T follicular helper cell (primary cell): ENCODE measurements around the gene RIPPLY2.
"Not testable (repeated sequence)": the region's sequence is repeated elsewhere in the genome, so short reads cannot be mapped to it uniquely, and the experiment has no call there.

Source experiments
- DNase-seq: peaks from one replicate; pipeline ENCODE4 v3.0.0-alpha.2; 2020; ENCODE audit warnings: low read depth
- total RNA-seq, 2 experiments: gene quantifications; one replicate each; lab custom pipeline; 2026; lab: John Stamatoyannopoulos, UW

Gene RIPPLY2, protein sequence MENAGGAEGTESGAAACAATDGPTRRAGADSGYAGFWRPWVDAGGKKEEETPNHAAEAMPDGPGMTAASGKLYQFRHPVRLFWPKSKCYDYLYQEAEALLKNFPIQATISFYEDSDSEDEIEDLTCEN
- 0 reads per million in 2 experiments for total RNA-seq

DNA sequence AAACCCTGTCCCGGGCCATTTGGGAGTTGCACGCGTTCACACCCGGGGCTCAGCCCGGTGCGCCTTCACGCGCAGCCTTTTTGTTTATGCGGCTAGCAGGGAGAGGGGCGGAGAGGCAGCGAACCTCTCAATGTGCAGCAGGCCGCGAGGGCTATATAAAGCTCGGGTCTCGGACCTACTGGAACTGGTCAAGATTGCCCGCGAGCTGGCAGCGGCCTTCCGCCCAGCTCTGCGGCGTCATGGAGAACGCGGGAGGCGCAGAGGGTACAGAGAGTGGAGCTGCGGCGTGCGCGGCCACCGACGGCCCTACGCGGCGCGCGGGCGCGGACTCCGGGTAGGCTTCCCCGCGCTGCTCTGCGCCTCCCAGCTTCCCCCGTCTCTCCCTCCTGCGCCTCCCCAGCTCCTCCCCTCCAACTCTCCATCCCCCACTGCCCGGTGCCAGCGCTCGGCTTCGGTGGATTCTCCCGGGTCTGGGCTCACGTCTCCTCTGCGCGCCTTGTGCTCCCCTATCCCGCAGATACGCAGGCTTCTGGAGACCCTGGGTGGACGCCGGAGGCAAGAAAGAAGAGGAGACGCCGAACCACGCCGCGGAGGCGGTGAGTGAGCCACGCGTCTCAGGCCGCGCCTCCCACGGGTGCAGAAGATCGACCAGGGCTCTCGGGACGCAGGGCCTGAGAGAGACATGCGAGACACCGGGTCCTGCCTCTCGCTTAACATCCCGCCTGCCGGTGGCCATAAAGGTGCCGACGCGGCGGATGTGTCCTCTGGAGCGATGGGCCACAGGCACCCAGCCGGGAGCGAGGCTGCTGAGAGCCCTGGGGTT is at the start of gene RIPPLY2:
TSS of gene RIPPLY2 (plus strand) at position 183 of the 823 bp plus-strand sequence. CDS start at position 240, 57 bp downstream.
- no peak for DNase-seq

DNA sequence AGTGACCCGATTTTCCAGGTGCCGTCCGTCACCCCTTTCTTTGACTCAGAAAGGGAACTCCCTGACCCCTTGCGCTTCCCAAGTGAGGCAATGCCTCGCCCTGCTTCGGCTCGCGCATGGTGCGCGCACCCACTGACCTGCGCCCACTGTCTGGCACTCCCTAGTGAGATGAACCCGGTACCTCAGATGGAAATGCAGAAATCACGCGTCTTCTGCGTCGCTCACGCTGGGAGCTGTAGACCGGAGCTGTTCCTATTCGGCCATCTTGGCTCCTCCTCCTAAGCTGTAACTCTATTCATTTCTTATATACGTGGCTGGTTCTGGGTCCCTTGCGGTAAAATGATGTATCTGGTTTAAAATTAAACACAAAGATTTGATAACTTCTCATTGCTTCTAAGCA is 49.7 kb upstream of the RIPPLY2 start:
- DNase-seq: not testable (repeated sequence)

DNA sequence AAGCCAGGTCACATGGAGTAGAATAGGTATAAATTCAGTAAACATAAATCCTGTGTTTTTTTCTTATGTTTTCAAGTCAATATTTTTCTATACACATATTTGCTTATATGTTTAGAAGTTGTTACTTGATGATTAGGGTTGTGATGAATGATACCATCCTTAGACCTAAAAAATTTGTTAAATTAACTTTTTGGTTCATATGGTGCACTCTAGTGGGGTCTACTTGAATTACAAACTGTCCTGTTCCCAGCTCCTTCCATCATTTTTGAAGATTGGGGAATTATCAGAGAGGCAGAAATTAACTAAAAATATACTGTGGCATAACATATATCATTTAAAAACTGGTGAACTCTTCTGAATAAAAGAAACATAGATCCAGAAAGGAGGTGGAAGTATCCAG is 48.3 kb upstream of the RIPPLY2 start:
- no peak for DNase-seq

DNA sequence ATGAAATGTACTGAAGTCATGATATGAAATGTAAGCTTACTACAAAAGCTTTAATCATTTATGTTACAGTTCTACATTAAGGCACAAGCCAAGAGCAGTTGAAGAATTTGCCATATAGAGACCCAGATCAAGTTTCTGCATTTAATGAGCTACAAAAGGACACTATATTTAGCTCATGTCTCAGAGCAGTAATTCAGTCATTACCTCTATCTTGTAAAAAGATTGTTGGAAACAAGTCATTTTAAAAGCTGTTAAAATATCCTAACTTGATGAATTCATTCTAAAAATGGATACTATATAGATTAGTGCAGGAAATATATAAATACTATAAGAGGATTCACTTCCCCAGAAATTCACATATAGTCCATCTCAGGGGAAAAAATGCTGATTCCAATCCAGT is 45.2 kb upstream of the RIPPLY2 start:
- DNase-seq: no peak

DNA sequence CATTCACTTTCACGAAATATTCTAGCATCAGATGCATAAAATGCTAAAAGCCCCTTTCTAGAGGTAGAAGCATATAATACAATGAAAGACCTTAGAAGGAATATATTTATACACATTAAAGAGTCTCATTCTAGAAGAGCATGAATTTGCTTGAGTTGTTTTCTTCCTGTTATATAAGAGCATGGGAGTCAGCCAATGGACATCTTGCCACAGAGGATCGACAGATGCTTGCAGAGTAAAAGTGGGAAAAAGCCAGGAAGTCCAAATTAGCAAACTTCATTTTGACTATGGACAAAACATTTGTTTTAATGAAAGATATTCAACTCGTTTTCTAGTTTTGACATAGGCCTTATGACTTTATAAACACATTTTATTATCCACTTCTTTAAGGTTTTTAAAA is 44.2 kb upstream of the RIPPLY2 start:
- DNase-seq: no peak

DNA sequence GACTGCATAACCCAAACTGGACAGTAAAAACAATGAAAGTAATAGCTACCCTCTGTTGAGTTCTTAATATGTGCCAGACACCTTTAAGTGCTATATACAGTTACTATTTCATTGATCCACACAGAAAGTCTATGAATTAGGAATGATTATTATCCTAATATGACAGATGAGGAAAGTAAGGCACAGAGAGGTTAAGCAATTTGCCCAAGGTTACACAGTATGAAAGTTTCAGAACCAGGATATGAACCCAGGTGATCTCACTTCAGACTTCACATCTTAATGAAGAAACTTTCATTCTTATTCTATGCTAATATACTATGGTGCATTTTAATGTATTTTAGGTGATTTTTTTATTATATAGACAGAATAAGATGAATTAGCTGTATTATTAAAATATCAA is 40.6 kb upstream of the RIPPLY2 start:
- no peak for DNase-seq

DNA sequence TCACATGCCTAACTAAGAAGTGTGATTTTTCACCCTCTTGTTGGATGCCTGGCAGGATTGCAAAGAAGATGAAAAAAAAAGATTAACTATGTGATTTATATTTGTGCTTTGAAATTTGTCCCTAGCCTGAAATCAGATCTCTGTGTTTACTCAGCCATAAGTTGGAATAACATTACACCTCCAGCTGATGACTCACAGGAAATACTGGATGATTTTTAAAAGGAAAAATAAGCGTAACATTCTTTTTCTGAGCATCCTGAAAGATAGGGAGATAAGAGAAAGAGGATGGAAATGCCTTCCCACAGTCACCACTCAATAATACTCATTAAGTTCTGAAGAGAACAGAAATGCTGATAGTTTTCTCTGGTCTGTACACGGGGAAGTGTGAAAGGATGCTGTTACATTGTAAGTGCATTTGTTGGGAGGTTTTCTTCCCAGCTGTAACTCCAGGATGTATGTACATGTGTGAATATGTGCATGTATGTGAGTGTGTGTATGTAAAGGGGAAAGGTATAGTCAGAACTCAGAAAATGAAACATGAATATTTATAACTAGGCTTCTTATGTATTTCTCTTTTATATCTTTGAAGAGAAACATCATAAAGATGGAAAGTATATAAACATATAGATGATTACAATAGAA is 37.4 kb upstream of the RIPPLY2 start:
- DNase-seq: no peak

DNA sequence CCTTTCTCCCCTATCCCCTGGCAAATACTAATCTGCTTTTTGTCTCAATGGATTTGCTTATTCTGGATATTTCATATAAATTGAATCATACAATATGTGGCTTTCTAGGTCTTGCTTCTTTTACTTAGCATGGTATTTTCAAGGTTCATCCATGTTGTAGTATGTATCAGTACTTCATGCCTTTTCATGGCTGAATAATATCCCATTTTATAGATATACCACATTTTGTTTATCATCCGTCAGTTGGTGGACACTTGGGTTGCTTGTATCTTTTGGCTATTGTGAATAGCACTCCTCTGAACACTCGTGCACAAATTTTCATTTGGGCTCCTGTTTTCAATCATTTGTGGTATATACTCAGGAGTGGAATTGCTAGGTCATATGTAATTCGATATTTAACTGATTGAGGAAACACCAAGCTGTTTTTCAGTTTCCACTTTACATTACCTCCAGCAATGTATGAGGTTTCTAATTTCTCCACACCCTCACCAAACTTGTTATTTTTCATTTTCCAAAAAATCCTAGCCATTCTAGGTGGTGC is 30.5 kb upstream of the RIPPLY2 start:
- DNase-seq: no peak

DNA sequence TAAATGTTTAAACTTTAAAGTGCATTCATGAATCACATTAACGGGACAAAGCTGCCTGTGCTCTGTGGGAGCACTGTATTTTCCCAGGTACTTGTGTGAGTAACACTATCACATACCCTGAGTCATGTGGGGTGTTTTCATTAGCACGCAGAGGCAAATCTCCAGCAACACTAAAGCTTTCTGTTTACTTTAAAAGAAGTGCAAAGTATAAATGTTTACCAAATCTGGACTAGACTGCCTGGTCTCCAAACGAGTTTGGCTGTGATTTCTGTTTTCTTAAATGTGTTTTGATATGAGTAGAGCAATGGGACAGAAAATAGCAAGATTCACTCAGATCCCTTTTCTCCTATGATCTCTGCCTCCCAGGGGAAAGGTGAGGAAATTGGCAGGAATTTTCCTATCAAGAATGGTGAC is 28.8 kb upstream of the RIPPLY2 start:
- no peak for DNase-seq

DNA sequence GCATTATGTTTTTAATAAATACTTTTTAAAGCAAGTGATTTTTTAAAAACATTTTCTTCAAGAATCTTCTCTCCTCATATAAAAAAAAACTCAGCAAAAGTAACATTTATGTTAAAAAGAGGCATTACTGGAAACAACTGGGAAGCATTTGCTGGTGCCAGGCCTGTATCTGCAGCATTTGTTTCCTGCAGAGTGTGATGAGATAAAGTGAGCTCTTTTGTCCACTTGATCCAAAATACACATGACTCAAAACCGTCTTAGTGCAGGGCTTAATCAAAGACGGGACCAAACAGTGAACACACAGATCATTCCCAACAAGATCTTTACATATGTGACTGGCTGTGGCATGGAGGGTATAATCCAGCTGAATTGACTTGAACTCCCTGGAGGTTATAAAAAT is 28.3 kb upstream of the RIPPLY2 start:
- DNase-seq: no peak

DNA sequence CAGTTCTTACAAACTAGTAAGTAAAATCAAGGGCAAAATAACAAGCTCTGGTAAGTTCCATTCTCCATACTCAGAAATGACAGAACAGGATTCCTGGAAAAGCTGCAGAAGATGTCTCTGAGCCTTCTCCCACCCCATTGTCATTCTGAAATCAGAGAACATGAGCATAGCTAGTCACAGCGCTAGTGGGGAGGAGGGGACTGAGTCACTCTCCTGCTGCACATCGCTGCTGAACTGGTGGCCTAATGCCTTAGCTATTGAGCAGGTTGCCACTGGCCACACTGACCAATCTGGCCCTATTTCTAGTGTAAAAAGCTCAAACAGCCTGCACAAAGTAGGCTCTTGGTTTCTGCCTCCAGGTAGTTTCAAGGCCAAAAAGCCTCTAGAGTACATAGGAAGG is 26.1 kb upstream of the RIPPLY2 start:
- no peak for DNase-seq

DNA sequence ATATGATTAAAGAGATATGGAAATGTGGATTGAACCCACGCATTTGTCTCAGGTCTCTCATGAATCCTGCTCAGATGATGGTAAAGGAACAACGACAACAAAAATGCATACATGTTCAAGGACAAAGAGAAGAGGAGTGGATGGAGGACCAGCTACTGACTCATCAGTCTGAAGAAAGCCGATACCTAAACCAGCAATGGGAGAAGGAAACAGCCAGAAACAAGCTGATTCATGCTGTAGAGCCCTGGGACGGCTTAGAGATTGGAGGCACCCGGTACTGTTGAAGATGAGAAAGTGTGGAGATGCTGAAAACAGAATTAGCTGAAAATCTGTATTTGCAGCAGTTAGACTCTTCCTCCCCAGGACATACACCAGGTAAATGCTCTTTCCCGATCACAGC is 14.4 kb upstream of the RIPPLY2 start:
- DNase-seq: no peak

DNA sequence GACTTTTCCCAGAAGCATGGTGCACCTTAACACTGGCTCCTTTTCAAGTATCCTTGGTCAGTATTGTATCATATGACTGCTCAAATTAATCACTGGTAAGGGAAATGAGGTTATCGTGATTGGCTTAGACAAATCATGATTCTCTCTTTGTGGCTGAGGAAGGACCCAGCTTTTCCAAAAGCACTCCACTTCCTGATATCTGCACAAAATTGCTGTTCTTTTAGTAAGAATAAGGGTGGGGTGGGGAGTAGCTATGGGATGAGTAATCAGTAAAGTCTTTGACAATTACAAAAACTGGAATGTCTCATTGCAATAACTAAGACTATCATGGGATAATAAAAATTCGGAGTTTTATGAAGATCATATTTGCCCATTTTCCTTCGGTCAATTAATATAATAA is 9.0 kb upstream of the RIPPLY2 start:
- DNase-seq: no peak

DNA sequence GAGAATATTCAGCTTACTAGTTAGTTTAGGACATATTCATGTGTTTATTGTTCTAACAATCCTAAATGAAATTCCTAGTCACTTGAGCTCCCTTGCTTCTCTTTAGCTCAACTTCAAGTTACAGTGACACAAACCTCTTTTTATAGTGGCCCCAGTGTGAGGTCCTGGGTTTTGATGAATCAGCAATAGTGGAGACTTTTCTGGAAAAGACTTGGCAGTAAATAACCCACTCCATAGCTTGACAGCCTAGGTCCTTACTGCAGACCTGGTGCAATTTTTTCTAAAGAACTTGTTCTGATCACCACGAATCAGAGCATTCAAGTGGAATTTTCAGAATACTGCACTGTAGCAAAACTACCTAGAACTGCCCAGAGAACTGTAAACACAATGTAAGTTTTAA is 6.9 kb upstream of the RIPPLY2 start:
- no peak for DNase-seq

DNA sequence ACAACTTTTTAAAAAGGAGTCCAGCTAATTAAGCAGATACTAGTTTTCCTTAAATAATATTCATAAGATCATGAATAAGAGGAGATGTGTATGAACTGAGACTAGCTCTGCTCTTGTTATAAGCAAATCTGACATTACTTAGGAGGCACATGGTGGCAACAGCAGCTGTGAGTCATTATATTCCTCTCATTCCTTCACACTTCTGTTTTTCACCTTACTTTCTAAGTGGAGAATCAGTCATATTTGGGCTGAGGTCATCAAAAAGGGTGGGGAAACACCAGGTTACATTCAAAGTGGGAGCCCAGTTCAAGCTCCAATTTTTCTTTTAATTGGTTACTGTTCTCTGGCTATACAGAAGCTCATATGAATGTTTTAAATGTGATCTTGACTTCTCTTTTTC is 6.0 kb upstream of the RIPPLY2 start:
- no peak for DNase-seq

DNA sequence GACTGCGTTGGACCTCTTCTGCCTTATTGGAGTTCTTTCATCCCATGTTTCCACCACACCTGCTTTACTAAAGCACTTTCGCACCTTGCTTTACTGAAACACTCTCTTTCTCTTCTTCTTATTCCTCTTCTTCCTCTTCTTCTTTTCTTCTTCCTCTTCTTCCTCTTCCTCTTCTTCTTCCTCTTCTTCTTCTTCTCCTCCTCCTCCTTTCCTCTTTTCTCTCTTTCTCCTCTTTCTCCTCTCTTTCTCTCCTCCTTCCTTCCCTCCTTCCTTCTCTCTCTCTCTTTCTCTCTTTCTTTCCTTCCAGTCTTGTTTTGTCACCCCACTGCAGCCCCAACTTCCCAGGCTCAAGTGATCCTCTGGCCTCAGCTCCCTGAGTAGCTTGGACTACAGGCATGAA is 4.0 kb upstream of the RIPPLY2 start:
- DNase-seq: no peak

DNA sequence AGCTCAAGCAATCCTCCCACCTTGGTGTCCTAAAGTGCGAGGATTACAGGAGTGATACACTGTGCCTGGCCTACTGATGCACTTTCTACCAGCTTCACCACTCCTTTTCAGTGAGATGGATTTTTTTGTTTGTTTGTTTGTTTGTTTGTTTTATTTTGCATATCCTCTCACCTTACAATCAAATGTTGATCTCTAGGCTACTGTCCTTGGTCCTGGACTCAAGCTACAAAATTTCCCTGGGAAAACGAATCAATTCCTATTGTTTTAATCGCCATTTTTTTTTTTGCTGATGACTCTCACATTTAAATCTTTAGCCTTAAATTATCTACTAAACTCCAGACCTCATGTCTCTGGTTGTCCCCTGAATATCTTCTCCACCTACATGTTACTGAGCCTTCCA is 3.5 kb upstream of the RIPPLY2 start:
- no peak for DNase-seq

DNA sequence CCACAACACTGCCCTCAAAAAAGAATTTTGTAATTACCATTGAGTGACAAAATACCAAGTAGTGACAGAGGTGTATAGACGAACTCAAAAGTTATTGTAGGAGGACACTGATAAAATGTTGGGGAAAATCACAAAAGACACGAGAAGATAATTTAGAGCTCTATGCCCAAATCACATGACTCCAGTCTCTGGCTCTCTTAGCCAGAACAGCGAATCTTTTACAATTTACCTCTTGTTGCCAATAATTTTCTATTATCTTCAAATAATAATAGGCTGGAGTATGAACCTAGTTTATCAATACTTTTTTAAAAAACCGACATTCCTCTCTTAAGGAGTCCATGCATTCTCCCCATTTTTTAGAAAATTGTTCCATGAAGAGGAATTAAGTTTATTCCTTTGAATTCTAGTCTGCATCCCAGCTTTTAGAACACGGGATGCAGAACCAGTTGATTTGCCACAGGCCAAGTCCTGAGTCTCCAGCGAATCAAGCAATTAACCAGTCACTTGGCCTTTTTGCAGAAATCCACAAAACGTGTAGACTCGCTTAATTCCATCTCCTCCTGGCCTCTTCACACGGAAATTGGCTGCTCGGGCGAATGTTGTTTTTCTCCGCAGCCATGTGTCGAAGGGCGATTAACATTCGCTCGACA is 507 bp upstream of the RIPPLY2 start:
- no peak for DNase-seq

DNA sequence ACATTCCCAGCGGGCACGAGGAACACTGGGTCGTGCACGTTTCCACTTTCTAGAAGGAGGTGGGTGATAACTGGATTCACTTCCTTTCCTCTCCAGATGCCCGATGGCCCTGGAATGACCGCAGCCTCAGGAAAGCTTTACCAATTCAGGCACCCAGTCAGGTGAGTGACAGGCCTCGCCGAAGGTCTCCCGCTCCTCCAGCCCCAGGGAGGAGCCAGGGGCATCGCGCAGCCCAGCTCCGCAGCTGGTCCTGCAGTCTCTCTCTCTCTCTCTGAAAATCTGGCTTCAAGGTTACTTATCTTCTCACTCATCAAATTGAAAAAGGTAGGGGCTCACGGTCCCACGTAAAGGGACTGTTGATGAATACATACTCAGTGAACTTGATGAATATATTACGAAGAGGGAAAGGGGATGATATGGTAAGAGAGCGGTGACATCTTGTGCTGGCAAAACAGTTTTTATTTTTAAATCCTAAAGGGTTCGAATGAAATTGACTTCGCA is 891 bp downstream of the RIPPLY2 start:
- no peak for DNase-seq

DNA sequence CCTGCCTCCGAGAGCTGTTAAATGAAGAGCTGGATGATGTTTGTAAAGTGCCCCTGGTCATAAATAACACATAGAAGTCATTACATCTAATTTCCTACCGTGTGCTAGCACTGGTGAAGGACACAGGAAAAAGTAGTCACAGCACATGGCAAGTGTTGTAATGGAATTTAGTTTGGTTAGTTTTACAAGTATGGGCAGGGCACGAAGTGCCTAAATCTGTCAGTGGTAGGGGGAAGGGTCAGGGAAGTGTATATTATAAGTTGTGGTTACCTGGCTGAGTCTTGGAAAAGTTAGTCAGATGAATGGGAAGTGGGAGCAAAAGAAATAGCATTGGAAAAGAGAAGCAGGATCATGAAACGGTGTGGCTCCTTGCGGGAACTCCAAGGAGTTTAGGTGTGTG is 1.6 kb downstream of the RIPPLY2 start:
- no peak for DNase-seq

DNA sequence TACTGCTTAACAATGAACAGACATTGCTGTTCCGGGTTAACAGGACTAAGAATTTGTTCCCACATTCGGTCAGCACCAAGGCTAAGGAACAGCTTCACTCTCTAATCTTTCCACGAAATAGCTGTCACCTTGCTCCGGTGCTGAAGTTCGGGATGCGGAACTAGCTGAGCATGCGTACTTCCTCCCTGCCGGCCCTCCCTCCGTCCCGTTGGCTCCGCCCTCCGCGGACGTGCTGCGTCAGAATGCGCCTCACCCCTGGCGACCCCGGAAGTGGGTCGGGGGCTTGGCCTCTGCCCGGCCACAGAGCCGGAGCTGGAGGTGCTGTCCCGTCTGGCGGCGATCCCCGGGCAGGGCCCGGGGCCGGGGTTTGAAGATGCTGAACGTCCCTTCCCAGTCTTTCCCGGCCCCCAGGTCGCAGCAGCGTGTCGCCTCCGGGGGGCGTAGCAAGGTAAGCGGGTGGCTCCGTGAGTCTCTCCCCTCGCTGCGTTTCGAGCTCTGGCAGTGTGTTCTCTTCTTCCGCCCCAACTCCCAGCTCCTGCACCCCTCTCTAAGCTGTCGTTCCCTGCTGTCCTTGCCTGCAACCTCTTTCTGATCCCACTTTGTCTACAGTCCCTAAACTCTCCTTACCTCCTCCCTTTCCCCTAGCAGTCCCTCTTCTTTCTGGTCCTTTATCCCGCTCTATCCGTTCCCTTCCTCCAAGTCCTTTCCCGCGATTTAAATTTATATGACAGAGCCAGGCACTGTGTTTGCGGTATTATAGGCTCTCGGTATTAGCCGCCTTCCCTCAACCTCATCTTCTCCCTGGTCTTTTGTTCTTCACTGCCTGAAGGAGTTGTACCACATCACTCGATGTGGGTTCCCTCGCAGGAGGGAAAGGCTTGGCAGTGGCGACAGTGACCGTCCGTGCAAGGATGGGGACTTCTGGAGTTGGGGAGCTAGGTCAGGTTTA is 6.5 kb downstream of the RIPPLY2 start, which contains the start of gene CYB5R4:
TSS of gene CYB5R4 (plus strand) at position 280 of the 949 bp plus-strand sequence. CDS start at position 374, 94 bp downstream.
- DNase-seq: peak; percentile 87
